ENCODE measurements around the gene TTC31. TPM values are rescaled to one million over a fixed set of nuclear protein-coding genes. Genes with fewer than 3 reads are reported as not detected.

Gene TTC31
- total RNA-seq, result 12.1 and 13.0 TPM in 2 replicates

DNA sequence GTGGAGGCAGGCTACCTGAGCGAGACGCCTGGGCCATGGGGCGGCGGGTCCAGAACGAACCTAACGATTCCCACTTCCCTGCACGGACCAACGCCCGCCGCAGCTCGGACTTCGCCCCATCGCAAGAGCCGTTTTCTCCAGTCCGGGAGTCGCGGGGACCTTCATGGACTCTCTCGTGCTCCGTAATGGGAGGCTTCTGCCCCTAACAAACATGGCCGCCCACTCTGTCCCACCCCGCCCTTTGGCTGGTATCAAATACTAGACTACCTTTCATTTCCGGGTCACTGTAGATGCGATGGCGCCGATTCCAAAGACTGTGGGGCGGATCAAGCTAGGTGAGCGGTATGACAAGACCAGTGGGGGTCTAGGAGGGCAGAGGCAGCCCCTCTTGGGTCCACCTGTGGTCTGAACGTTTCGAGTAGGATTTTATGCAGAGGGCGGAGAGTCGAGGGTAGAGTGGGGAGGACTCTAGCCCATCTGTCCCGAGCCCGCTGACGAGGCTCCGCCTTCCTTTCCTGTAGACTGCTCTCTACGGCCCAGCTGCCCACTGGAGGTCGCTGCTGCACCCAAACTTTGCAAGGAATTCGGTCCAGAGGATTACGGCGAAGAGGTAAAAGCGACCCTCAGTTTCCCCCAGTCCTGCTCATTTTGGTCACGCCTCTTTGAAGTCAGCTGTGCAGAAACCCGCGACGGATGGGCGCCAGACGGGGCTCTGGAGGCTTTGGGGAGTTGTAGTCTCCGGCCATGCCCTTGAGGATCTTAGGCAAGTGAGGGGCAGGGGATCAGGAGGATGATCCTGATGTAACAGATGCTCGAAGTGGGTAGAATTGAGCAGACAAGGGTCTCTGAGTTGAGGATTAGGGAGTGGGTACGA lies at the start of gene TTC31, which contains the start of gene CCDC142:
TTC31 (plus strand) TSS at position 281 of the 874 bp plus-strand sequence; CDS start at position 296, 15 bp downstream.
CCDC142 (minus strand) TSS at position 198 of the 874 bp plus-strand sequence; CDS start at position 37, 161 bp downstream.

DNA sequence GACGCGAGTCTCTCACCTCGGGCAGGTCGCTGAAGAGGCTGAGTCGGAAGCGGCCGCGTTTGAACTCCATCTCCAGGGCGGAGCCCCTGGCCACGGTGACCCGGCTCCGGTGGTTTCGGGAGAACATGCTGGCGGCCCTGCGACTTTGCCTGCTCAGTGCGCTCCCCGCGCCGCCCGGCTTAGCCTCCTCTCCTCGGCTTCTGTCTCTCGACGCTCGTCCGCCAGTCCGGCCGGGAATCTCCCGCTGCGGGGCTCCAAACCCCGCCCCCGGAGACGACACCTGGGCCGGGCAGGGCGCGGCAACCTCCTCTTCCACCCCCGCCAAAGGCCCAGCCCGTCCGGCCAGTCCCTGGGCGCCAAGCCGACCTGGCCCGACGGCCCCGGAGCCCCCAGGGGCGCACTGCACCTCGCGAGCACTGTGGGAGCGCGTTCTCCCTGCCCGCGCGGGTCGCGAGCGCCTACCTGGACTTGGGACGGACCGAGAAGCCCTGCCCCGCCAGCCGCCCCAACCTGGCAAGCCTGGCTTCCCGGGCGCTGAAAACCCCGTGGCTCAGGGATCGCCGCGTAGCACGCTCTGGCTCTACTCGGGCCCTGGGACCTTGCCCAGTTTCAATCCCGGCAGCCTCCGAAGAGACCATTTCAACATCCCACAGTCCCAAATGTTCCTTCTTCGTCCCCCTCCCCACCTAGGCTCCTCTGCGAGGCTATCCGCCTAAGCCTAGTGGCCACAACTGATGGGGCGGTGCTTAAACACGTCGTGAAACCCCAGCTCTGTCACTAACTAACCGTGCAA lies 41.0 kb upstream of the TTC31 start, which contains the start of gene RTKN:
RTKN (minus strand) TSS at position 248 of the 793 bp plus-strand sequence; CDS start at position 127, 121 bp downstream.

DNA sequence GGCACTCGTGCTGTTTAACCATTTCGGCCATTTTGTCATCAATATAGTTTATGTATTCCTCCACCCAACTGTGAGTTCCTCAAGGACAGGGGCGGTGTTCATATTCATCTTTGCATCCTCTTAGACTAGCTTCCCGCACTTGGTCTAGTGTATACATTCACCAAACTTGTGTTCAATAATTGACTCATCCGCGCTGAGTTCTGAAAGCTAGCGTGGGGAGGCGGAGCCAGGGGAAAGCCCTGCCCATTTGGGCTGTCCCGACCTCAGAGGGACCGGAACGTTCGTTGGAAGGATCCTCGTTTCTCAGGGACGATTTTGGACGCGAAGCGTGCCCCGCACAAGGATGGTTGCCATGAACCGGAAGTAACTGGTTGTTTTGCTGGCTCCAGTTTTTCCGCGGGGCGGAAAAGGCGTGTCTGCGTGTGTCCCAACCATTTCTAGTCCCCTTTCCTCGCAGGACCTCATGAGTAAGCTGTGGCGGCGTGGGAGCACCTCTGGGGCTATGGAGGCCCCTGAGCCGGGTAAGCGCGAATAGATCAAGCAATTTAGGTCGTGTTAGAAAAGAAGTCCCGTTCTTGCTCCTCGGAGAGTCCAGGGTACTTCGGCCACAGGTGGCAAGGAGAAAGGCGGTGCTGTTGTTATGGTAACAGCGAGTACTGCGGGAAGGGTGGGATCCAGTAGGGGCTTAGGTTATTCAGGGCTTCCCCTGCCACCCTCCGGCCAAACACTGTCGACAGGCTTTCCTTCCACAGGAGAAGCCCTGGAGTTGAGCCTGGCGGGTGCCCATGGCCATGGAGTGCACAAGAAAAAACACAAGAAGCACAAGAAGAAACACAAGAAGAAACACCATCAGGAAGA lies 28.0 kb upstream of the TTC31 start, which contains the start of gene INO80B:
INO80B (plus strand) TSS at position 434 of the 858 bp plus-strand sequence; CDS start at position 464, 30 bp downstream.

DNA sequence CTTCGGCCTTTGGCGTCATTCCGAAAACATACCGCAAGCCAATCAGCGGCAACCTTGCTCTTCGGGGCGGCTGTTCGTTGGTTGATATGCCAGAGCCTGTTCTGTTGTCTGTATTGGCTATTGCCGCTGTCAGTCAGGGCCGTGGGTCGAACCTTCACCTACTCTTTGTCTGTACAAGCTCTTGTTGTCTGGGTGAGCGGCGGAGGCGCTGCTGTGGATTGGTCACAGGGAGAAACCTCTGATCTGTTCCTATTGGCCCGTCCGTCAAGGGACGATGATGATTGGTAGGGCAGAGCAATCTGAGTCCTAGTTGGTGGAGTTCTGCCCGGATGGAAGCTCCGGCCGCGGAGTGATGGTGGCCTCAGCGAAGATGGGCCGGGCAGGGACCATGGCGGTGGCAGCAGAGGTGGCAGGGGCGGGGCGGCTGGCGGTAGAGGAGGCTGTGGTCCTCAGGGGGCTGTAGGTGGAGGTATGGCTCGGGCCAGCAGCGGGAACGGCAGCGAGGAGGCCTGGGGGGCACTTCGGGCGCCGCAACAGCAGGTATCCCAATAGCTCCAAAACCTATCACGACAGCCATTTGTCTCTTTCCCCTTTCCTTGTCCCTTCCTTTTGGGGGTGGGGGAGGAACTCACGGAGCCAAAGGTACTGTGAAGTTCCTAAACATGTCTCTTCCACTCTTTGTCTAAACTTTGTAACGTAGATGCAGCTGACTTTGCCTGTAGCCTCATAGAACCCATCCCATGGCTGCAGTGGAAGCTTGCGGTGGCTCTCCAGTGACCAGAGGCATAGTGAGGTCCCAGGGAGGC lies 24.5 kb upstream of the TTC31 start, which contains the start of gene WBP1:
WBP1 (plus strand) TSS at position 307 of the 806 bp plus-strand sequence; CDS start at position 472, 165 bp downstream.

DNA sequence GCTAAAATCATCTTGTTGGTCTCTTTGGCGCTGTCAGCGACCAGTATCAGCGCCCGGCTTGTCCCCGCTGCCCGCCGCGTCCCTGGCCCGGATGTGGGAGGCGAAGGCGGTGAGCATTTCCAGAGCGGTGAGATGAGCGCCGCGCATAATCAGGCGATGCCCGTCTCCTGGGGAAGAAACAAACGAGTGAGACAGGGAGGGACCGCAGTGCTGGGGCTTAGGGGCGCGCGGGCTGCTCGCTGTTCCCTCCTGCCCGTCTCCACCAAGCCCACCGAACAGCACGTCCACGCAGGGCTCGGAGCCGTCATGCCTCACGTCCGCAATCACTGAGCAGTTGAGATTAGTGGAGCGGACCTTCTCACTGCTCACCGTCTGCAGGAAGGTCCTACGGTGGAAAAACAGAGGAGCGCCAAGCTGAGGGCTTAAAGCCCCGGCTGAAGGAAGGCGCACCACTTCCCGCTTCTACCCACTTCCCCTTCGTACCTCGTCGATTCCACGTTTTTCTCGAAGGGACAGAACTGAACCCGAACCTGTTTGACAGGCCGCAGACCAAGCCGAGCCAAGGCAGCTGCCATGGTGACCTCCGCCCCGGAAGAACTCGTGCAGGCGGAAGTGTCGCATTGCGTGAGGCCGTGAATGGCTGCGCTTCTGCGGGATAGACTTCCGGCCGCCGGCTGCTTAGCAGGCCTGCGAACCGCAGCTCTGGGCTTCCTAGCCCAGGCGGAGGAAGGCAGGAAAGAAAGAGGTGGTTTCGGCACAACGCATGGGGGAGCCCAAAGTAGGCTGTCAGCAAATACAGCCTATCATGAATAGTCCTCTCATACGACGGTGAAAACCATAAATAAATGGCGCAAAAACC lies 10.6 kb upstream of the TTC31 start, which contains the start of gene MRPL53:
MRPL53 (minus strand) TSS at position 595 of the 859 bp plus-strand sequence; CDS start at position 575, 20 bp downstream.

DNA sequence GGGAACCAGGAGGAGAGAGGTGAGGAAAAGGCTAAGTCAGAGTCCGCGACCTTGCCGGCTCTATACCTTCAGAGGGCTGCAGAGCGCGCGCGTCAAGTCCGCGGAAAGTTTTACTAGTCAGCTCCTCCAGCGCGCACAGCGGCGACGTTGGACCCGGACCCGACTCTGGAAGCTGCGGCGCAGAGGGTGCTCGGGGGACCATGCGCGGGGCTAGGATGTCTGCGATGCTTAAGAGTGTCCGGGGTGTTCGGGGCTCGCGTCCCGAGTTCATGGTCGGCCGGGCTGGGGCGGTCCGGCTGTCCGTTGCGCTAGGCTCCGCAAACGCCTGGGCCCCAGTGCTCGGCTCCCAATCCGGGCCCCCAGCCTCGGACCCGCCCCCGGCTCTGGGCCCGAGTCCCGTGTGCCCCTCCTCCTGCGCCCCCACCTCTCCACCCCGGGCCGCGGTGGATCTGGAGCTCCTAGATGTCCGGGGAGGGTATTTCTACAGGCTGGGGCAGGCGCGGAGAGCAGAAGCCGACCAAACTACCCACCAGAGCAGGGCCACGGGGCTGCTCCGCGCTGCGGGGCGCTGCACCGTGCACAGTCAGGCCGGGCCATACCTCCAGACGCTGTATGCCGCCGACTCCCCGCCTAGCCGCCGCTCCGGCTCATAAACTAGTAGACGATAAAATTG lies 16.5 kb downstream of the TTC31 start, which contains the start of gene LBX2:
LBX2 (minus strand) TSS at position 337 of the 673 bp plus-strand sequence; CDS start at position 271, 66 bp downstream.

DNA sequence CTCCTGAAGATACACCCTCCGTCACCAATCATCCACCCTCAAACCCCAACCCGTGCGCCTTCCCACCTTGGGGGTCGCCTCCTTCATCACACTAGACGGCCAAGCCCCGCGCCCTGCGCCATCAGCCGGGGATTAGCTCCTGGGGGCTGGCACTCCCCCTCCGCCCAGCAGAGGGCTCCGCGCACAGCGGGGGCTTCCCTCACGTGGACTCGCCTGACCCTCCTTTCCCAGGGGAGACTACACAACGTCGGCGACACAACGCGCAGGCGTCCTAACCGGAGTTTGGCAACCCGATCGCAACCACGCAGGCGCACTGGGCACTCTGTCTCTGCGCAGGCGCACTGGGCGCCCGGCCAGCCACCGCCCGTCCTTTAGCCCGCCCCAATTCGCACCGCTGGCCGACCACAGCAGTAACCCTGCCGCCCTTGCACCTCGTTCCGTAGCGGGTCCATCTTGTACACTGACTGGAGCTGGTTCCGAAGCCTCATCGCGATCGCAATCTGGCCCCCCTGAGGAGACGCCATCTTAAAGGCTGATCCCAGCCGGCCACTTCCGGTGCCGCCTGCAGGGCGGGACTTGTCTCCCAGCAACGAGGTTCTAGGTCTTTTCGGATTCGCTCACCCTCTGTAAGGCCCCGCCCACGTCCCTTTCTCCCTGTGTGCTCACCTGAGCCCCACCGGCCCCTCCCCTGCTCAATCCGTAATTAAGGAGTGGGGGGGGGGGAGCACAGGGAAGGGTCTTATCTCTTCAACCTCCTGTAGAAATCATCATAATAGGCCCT lies 24.5 kb downstream of the TTC31 start, which contains the start of gene PCGF1:
PCGF1 (minus strand) TSS at position 551 of the 781 bp plus-strand sequence; CDS start at position 524, 27 bp downstream.

DNA sequence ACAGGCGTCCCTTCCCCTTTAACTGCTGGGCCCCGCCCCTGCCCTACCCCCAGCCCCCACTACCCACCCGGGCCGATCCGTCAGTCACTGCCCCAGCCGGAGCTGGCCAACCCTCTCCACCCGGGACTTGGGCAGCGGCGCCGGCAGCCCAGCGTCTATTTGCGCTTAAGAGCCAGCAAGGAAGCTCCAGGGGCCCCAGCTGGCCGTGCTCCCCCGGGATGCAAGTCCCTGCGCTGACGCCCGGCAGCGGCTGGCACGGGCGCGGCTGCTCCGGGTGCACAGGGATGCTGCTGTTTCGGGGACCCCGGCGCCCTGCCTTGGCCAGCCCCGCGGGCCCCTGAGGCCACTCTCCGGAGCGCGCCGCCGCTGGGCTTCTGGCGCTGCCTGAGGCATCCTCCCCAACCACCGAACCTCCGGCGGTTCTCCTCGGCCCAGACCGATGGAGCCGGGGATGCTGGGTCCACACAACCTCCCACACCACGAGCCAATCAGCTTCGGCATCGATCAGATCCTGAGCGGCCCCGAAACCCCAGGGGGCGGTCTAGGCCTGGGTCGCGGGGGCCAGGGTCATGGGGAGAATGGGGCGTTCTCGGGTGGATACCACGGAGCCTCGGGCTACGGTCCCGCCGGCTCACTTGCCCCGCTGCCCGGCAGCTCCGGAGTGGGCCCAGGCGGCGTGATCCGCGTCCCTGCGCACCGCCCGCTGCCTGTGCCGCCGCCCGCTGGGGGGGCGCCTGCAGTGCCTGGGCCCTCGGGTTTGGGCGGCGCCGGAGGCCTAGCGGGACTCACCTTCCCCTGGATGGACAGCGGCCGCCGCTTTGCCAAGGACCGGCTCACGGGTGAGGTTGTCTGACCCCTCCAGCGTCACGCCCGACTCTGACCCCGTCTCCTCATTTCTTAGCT lies 31.7 kb downstream of the TTC31 start, which contains the start of gene TLX2:
TLX2 (plus strand) TSS at position 83 of the 903 bp plus-strand sequence; CDS start at position 440, 357 bp downstream.

DNA sequence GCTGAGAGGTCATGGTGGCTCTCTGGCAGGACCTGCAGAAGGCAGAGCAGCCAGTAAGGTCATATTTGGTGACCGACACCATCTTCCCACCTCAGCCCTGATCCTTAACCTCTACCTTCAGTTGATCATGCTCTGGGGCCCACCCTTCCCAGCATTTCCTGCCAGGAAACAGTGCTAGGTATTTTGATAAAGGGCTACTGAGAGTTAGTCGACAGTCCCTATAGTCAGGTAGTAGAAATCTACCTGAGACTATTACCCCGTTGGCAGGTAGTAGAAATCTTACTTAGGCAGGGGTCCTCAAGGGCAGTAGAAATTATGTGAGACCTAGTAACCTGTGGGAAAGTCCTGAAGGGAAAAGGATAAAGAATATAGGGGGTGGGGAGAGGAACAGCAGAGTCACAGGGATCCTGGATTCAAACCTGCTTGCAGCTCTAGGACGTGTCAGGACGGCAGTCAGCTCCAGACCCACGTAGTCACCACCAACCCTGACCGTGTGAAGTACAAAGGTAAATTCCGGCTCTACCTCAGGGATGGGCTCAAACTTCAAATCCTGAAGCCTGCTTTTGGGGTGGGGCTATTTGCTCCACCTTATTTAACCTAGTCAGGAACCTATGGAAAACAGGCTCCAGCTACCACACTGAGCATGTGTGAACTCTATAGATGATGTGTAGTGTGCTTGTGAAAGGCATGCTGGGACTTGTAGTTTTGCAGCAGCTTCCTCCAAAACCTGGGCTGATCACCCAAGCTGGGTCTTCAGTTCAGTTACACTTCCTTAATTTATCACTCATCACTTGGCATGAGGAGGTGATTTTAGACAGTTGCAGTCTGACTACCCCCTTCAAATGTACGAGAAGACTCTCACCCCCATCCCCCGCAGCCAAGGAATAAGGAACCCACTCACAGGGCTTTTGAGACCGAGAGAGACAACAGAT lies 43.1 kb downstream of the TTC31 start, which contains the start of gene DQX1:
DQX1 (minus strand) TSS at position 515 of the 932 bp plus-strand sequence; CDS start at position 13, 502 bp downstream.

DNA sequence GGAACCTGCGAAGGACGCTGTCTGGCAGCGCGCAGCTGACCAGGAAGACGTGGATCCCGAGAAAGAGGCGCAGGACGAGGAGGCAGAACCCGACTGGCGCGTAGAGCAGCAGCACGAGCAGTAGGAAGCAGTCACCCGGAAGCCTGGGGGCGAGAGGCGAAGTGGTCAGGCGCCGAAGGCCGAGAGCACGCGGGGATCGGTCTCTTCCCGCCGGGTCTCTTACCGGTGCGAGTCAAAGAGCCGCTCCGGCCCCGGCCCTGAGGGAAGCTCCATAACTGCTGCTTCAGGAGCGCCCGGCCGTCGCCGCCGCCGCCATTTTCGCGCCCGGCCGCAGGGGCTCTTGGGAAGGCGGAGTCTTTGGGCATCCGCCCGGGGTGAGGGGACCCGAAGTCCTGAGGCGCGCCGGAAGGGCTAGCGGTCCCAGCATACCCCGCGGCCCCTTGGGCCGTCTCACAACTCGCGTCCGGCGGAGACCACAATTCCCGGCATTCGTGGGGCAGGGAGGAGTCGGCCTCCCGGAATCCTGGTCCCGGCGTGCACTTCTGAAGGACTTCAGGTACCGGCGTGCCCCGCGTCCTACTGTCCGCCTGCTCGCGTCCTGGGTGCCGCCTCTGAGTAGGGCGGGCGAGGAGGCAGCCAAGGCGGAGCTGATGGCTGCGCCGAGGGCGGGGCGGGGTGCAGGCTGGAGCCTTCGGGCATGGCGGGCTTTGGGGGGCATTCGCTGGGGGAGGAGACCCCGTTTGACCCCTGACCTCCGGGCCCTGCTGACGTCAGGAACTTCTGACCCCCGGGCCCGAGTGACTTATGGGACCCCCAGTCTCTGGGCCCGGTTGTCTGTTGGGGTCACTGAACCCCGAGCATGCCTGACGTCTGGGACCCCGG lies 46.7 kb downstream of the TTC31 start, which contains the start of the genes AUP1 and HTRA2:
AUP1 (minus strand) TSS at position 350 of the 882 bp plus-strand sequence; CDS start at position 273, 77 bp downstream.
HTRA2 (plus strand) TSS at position 577 of the 882 bp plus-strand sequence; CDS start at position 651, 74 bp downstream.

